Smooth muscle cell (in vitro differentiated cells): ENCODE data around the gene CDK14. TPM values are rescaled to one million over a fixed set of nuclear protein-coding genes. Genes with fewer than 3 reads are reported as not detected.

Source experiments
- DNase-seq: peaks from one replicate; lab custom pipeline; 2025; ENCODE audit not compliant: unreplicated experiment; lab: John Stamatoyannopoulos, UW
- H2AFZ ChIP-seq: fragments of 200-600 bp; sonication (generic); 2 replicates; pipeline ENCODE4 v1.6.0; 2016; ENCODE audit warnings: antibody characterized with exemption, low read depth, mild to moderate bottlenecking
- H3F3A ChIP-seq: fragments of 200-600 bp; sonication (generic); 2 replicates; pipeline ENCODE4 v1.6.0; 2017; ENCODE audit warnings: antibody characterized with exemption, low read depth
- H3K27ac ChIP-seq: fragments of 200-600 bp; sonication (generic); 2 replicates; pipeline ENCODE4 v1.5.1; 2016; ENCODE audit warnings: low read depth, mild to moderate bottlenecking
- H3K27me3 ChIP-seq: fragments of 200-600 bp; sonication (generic); 2 replicates; pipeline ENCODE4 v1.6.1; 2016; ENCODE audit warnings: low read depth, mild to moderate bottlenecking
- H3K36me3 ChIP-seq: fragments of 200-600 bp; sonication (generic); 2 replicates; pipeline ENCODE4 v1.5.1; 2016; ENCODE audit warnings: low read depth
- H3K4me1 ChIP-seq: fragments of 200-600 bp; sonication (generic); 2 replicates; pipeline ENCODE4 v1.5.1; 2016; ENCODE audit warnings: low read depth
- H3K4me2 ChIP-seq: fragments of 200-600 bp; sonication (generic); 2 replicates; pipeline ENCODE4 v1.6.0; 2016; ENCODE audit warnings: mild to moderate bottlenecking
- H3K4me3 ChIP-seq: fragments of 200-600 bp; sonication (generic); 2 replicates; pipeline ENCODE4 v1.5.1; 2016; ENCODE audit warnings: mild to moderate bottlenecking
- H3K79me2 ChIP-seq: fragments of 200-600 bp; sonication (generic); 2 replicates; pipeline ENCODE4 v1.6.0; 2016; ENCODE audit warnings: low read depth, mild to moderate bottlenecking
- H3K9ac ChIP-seq: fragments of 200-600 bp; sonication (generic); 2 replicates; pipeline ENCODE4 v1.6.0; 2016; ENCODE audit warnings: low read depth
- H3K9me3 ChIP-seq: fragments of 200-600 bp; sonication (generic); replicated peaks from 2 replicates; pipeline ENCODE4 v1.5.1; 2016; ENCODE audit warnings: low read depth
- H4K20me1 ChIP-seq: fragments of 200-600 bp; sonication (generic); 2 replicates; pipeline ENCODE4 v1.6.0; 2016; ENCODE audit warnings: low read depth
- CTCF ChIP-seq: fragments of 200-600 bp; sonication (generic); IDR thresholded peaks from 2 replicates; pipeline ENCODE4 v1.5.1; 2017; ENCODE audit warnings: borderline replicate concordance, mild to moderate bottlenecking, antibody characterized with exemption; ENCODE audit not compliant: insufficient read depth, poor library complexity, severe bottlenecking
- WGBS: methylation state at CpG from one replicate; pipeline ENCODE4 v1.1.7; 2016; ENCODE audit warnings: low lambda C conversion rate; 5-methylcytosine and 5-hydroxymethylcytosine counted together
- polyA plus RNA-seq: library from polyadenylated mRNA; unstranded; fragments of >200 nt; fragmentation: Nextera tagmentation; extraction: Ambion mirVana; gene quantifications from 2 replicates; pipeline ENCODE4 v1.2.1, GENCODE V29; 2016
- total RNA-seq: library from RNA; depleted of rRNA; stranded (reverse); fragments of >200 nt; gene quantifications from 2 replicates; pipeline ENCODE4 v1.2.3, GENCODE V29; 2014

Gene CDK14
- total and polyA plus RNA-seq, 2 experiments from 2014 or later, result 4.1 to 5.3 TPM

- no peak overlapping the region for H3K4me3 ChIP-seq
- H3K4me2 ChIP-seq, result no peak overlapping the region
- no peaks in the 10 kb centered on the region for H3K36me3 ChIP-seq
- no peak overlapping the region for H2AFZ ChIP-seq
- no peaks in the 10 kb centered on the region for H3K79me2 ChIP-seq
- no peaks in the 10 kb centered on the region for H4K20me1 ChIP-seq
- no peaks in the 10 kb centered on the region for H3K4me1 ChIP-seq
- H3F3A ChIP-seq, result no peaks in the 10 kb centered on the region
- 96% methylated on average over 4 of the region's 4 CpGs for WGBS
- TF ChIP-seq CTCF, result no peak
- no peaks in the 10 kb centered on the region for H3K9me3 ChIP-seq
- H3K27me3 ChIP-seq, result no peaks in the 10 kb centered on the region
- H3K9ac ChIP-seq, result no peak overlapping the region
- DNase-seq, result no peak
- no peak overlapping the region for H3K27ac ChIP-seq
These were observed 314.0 kb downstream of the CDK14 start for GRCh38 chr7:90910136-90910535.

- H3K27ac ChIP-seq, result no peak overlapping the region
- H3K27me3 ChIP-seq, result no peaks in the 10 kb centered on the region
- no peaks in the 10 kb centered on the region for H3K36me3 ChIP-seq
- no peaks in the 10 kb centered on the region for H3K79me2 ChIP-seq
- H3K4me3 ChIP-seq, result no peak overlapping the region
- H3K9ac ChIP-seq, result no peak overlapping the region
- H3K9me3 ChIP-seq, result no peaks in the 10 kb centered on the region
- DNase-seq, result no peak
- no peak overlapping the region for H2AFZ ChIP-seq
- H3K4me2 ChIP-seq, result no peak overlapping the region
- H4K20me1 ChIP-seq, result no peaks in the 10 kb centered on the region
- no peak for TF ChIP-seq CTCF
- WGBS, result 80% methylated on average over 4 of the region's 4 CpGs
- no peaks in the 10 kb centered on the region for H3K4me1 ChIP-seq
- no peaks in the 10 kb centered on the region for H3F3A ChIP-seq
These were observed 320.2 kb downstream of the CDK14 start for GRCh38 chr7:90916319-90916718.

- Histone ChIP-seq H3K27me3 (no peaks in the 10 kb centered on the region), H2AFZ (no peak overlapping the region), H3K79me2 (no peaks in the 10 kb centered on the region), H3K4me2 (no peak overlapping the region), H4K20me1 (no peaks in the 10 kb centered on the region), H3K36me3 (no peaks in the 10 kb centered on the region), H3K4me1 (no peaks in the 10 kb centered on the region), H3F3A (no peaks in the 10 kb centered on the region), H3K27ac (no peak overlapping the region), H3K4me3 (no peak overlapping the region), H3K9me3 (no peaks in the 10 kb centered on the region), H3K9ac (no peak overlapping the region)
- DNase-seq, result no peak
- no peak for TF ChIP-seq CTCF
- WGBS, result 91% methylated on average over 4 of the region's 4 CpGs
These were observed 321.4 kb downstream of the CDK14 start for GRCh38 chr7:90917539-90917938.

- Histone ChIP-seq H3K4me2 (no peak overlapping the region), H3K9me3 (no peaks in the 10 kb centered on the region), H3F3A (no peaks in the 10 kb centered on the region), H3K4me1 (no peaks in the 10 kb centered on the region), H3K4me3 (no peak overlapping the region), H4K20me1 (no peaks in the 10 kb centered on the region), H3K9ac (no peak overlapping the region), H3K27me3 (no peaks in the 10 kb centered on the region), H2AFZ (no peak overlapping the region), H3K36me3 (no peaks in the 10 kb centered on the region), H3K27ac (no peak overlapping the region), H3K79me2 (no peaks in the 10 kb centered on the region)
- DNase-seq, result no peak
- TF ChIP-seq CTCF, result no peak
- 92% methylated on average over 3 of the region's 3 CpGs for whole genome bisulfite sequencing
These were observed 322.2 kb downstream of the CDK14 start for GRCh38 chr7:90918303-90918702.
